ENCODE measurements around the gene POLR2C.
"Not testable (repeated sequence)": the region's sequence is repeated elsewhere in the genome, so short reads cannot be mapped to it uniquely, and the experiment has no call there.

Gene POLR2C

GRCh38 chr16:57480754-57481230 lies 18.3 kb downstream of the POLR2C start:
- DNase-seq: no peak

- DNase-seq: no peak
Observed at GRCh38 chr16:57481421-57481820, 18.9 kb downstream of the POLR2C start.

- DNase-seq: no peak
Observed at GRCh38 chr16:57482845-57483545, 20.5 kb downstream of the POLR2C start.

GRCh38 chr16:57483725-57484514 lies 21.4 kb downstream of the POLR2C start:
- DNase-seq: no peak

GRCh38 chr16:57484515-57485005 lies 22.1 kb downstream of the POLR2C start:
- DNase-seq: no peak

- DNase-seq: no peak
Observed at GRCh38 chr16:57485091-57485915, 22.8 kb downstream of the POLR2C start.

- no peak for DNase-seq
Observed at GRCh38 chr16:57485916-57486857, 23.7 kb downstream of the POLR2C start, which contains the start of gene DOK4. Gene DOK4, minus strand, starts transcription at chr16:57486493. Its CDS starts 6,986 bp downstream, at chr16:57479507.

- DNase-seq: no peak
Observed at GRCh38 chr16:57486858-57487834, 24.7 kb downstream of the POLR2C start.

GRCh38 chr16:57489229-57489628 lies 26.8 kb downstream of the POLR2C start:
- DNase-seq: no peak

GRCh38 chr16:57493767-57494166 lies 31.3 kb downstream of the POLR2C start:
- no peak for DNase-seq

GRCh38 chr16:57497121-57497520 lies 34.6 kb downstream of the POLR2C start:
- no peak for DNase-seq

GRCh38 chr16:57498031-57498430 lies 35.6 kb downstream of the POLR2C start:
- DNase-seq: no peak

- not testable (repeated sequence) for DNase-seq
Observed at GRCh38 chr16:57499941-57500340, 37.5 kb downstream of the POLR2C start.

- no peak for DNase-seq
Observed at GRCh38 chr16:57500578-57501111, 38.2 kb downstream of the POLR2C start.

- DNase-seq: no peak
Observed at GRCh38 chr16:57501492-57501891, 39.0 kb downstream of the POLR2C start.

- no peak for DNase-seq
Observed at GRCh38 chr16:57502048-57502775, 39.7 kb downstream of the POLR2C start.

- no peak for DNase-seq
Observed at GRCh38 chr16:57503366-57503765, 40.9 kb downstream of the POLR2C start.

- no peak for DNase-seq
Observed at GRCh38 chr16:57504001-57504400, 41.5 kb downstream of the POLR2C start.

GRCh38 chr16:57504491-57504890 lies 42.0 kb downstream of the POLR2C start:
- DNase-seq: no peak

- DNase-seq: no peak
Observed at GRCh38 chr16:57505169-57505568, 42.7 kb downstream of the POLR2C start.

All from GF-D8 (cell line).